Activated gamma-delta T cell treated with anti-CD3 and anti-CD28 coated beads, Interleukin-2, amount 50 U/mL, for 16 hours (primary cell): ENCODE measurements around the gene FOSL1.
"Not testable (repeated sequence)": the region's sequence is repeated elsewhere in the genome, so short reads cannot be mapped to it uniquely, and the experiment has no call there.

ENCODE experiments used
- DNase-seq: peaks from one replicate; pipeline ENCODE4 v3.0.0-alpha.2; 2020; ENCODE audit warnings: low read depth

FOSL1 gene

GRCh38 chr11:65896034-65896999, 3.9 kb downstream of the FOSL1 start:
- no peak for DNase-seq

DNA sequence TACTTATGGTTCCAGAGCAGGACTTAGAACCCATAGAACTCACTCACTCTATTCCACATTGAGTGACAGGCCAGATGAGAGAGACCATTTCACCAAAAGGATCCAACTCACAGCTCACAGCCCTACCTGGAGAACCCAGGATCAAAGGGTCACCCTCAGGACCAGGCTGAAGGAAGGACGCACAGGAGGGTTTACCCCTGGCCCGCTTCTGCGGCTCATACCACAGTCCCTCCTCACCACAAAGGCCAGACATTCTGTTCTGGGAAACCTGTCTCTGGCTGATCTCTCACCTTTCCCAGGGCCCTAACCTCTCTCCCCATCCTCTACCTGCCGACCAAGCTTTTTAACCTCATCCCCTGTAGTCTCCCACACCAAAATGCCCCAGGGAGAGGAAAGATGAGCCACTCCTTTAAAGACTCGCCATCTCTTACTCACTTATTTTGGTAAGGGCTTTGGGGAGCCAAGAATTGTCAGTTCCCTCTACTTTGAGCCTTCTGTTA, 4.7 kb downstream of the FOSL1 start:
- no peak for DNase-seq

DNA sequence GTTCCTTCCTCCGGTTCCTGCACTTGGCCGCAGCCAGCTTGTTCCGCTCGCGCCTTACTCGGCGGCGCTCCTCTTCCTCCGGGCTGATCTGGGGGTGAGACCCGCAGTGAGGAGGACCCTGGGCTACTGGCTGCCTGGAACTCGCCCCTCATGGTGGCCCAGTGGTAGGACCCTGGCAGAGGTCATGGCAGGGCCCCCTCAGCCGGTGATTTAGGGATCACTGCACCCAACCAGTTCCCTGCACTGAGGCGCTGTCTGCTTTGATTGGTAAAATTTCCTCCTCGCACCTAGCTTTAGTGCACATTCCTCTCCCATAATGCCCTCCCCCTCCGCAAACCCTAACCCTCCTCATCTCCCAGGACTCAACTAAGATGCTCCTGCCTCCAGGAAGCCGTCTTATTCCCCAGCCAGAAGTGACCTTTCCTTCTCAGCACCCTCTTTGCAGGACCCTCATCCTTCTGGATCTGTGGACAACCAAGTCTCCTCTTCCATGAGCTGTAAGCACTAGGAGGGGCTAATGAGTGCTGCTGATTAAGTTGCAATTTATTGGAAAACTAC, 6.1 kb downstream of the FOSL1 start:
- no peak for DNase-seq

- no peak for DNase-seq
These were observed 7.4 kb downstream of the FOSL1 start for GRCh38 chr11:65892661-65893317.

DNA sequence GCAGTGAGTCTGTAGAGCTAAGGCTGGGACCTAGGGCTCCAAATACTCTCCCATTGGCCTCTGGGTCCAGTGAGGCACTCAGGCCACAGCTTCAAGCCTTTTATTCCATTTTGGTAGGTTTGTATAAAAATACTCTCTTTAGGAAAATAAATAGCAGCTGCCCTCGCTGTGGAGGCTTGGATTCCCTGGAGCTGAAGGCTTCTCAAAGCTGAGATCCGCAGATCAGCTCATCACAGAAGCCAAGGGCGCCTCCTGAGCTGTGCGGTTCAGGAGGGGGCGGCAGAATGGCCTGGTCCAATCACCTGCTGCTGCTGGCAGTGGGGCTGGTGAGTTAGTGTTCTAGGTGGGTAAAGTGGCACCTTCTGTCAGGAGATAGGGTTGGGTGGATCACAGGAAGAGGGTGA, 8.0 kb downstream of the FOSL1 start:
- not testable (repeated sequence) for DNase-seq

DNA sequence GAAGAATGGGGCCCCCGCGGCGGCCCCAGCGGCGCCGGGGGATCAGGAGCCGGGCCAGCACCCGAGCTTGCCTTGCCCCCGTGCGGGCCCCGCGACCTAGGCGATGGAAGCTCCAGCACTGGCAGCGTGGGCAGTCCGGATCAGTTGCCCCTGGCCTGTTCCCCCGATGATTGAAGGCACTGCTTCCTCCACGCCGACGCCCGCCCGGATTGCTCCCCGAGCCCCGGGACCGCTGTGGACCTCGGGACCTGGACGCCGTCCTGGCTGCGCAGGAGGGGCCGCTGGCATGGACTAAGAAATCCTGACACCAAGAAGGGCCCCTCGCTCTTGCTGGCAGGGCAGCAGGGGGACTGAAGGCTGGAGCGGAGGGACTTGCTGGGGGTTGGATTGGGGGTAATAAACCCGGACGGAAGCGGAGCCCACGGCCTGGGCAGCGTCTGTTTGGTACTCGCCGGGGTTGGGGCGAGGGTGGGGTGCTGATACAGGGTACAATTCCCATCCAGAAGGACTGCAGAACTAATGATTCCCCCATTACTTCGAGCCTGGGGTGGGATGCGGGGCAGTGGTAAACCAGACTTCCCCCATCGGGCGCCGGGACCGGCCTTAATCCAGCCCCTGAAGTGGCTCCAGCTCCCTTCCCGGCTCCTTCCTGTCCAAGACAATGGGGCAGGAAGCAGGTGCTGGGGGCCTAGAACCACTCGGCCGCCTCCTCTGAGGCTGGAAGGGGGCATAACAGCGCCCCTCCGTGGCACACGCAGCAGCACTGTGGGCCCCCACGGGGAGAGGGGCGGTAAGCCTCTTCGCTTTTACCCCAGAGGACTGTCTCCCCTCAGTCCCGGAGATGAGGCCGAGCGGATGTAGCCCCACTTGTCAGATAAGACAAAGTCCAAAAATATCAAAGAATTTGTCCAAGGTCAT, 8.7 kb downstream of the FOSL1 start:
- no peak for DNase-seq

GRCh38 chr11:65890324-65891218, 9.6 kb downstream of the FOSL1 start, which contains the start of gene CCDC85B:
Gene CCDC85B (plus strand): TSS chr11:65890673. CDS start chr11:65890784, 111 bp downstream.
- peak; percentile 98 for DNase-seq

DNA sequence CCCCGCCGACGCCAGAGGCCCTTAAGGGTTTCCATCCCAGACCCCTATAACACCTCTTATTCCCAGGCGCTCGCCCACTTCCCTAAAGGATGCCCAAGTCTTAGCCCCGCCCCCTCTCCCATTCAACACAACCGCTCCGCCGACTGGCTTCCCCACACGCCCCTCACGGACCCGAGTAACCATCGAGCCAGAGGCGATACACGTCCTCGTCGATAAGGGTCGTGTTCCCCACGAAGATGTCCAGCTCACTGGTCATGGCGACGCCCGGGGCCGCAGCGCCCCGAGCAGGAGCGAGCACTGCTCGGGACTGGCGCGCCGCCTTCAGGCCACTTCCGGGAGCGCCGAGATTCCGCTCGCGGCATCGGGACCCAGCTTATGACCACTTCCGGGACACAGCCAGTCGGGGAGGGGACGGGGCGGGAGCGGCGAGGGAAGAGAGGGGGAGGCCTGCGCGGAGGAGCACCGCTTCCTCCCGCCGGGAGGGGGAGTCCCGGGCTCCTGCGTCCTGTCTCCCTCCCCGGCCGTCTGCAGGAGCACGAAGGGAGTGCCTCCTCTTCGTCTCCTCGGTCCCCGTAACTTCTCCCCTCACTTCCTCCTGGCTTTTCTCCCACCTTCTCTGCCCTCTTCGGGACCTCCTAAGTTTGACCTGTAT, 11.9 kb downstream of the FOSL1 start, which contains the start of gene FIBP:
TSS of gene FIBP (minus strand) at position 309 of the 652 bp plus-strand sequence. CDS start at position 256, 53 bp downstream.
- peak; percentile 93 for DNase-seq

- no peak for DNase-seq
These were observed 12.4 kb downstream of the FOSL1 start for GRCh38 chr11:65887723-65888162.

- DNase-seq: no peak
These were observed 13.1 kb downstream of the FOSL1 start for GRCh38 chr11:65886826-65887722.

GRCh38 chr11:65885808-65886536, 14.2 kb downstream of the FOSL1 start:
- no peak for DNase-seq

GRCh38 chr11:65885231-65885630, 15.0 kb downstream of the FOSL1 start:
- no peak for DNase-seq

- peak; percentile 75 for DNase-seq
These were observed 15.5 kb downstream of the FOSL1 start for GRCh38 chr11:65884716-65885092.

DNA sequence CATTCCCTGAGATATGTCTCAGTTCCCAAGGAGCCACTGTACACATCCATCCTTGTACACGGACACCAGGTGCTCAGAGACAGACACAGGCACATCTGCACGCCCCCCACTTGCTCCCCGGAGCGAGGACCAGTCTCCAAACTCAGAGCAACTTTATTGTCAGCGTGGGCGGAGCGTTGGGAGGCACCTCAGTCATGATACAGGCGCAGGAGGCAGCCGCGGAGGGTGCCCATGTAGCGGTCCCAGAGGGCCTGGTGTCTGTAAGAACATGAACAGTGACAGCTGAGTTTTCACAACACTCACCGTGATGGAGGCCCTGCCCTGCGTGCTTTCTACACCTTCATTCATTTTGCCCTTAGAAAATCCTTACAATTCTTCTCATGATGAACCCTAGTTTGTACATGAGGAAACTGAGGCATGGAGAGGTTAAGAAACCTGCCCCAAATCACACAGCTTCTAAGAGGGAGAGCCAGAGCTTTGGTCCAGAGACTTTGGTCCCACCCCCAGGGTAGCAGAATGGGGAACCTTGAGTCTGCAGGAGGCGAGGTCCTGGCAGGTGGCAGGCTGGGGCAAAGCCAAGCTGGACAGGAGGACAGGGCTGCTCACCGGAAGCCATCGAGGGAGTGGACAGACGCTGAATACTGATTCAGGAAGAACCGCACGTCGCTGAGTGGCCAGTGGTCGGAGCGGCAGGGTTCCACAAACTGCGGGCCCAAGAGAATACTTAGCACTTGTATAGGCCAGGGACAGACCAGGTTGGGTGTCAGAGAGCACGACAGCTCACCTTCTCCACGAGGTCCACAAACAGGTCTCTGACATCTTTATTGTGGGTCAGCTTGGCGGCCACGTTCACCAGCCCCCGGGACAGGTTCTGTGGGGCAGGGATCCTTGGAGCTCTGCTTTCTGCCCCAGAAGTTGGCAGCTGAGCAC, 16.1 kb downstream of the FOSL1 start:
- no peak for DNase-seq

DNA sequence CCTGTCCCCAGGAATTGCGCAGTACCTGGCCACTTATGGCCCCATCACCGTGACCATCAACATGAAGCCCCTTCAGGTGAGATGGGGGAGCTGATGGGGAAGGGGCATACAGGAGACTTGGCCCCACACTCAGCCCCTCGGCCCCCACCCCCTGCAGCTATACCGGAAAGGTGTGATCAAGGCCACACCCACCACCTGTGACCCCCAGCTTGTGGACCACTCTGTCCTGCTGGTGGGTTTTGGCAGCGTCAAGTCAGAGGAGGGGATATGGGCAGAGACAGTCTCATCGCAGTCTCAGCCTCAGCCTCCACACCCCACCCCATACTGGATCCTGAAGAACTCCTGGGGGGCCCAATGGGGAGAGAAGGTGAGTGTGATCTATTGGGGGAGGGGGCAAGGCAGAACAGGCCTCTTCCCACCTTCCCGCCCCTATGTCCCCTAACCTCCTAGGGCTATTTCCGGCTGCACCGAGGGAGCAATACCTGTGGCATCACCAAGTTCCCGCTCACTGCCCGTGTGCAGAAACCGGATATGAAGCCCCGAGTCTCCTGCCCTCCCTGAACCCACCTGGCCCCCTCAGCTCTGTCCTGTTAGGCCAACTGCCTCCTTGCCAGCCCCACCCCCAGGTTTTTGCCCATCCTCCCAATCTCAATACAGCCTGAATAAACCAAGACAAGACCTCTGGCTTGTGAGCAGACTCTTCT, 17.0 kb downstream of the FOSL1 start:
- no peak for DNase-seq
